ENCODE measurements around the gene USP49.

Gene USP49

DNA sequence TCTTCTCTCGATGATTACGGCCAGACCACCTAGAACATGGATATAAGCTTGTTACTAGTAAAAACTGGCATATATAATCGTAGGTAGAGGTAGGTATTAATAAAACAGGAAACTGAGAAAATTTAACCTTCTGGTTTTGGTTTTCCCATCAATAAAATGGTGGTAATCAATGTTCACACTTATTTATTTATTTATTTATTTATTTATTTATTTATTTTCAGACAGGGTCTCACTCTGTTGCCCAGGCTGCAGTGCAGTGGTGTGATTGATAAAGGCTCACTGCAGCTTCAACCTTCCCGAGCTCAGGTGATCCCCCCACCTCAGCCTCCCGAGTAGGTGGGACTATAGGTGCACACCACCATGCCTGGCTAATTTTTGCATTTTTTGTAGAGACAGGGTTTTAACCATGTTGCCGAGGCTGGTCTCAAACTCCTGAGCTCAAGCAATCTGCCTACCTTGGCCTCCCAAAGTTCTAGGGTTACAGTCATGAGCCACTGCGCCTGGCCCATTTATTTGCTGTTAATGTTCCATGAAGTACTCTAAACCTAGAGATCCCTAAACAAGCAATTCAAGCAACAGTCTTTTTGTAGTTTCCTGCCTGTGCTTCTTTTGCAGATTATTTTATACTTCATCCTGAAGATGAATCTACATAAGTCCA lies 96.1 kb downstream of the USP49 start:
- TF ChIP-seq, protein P1, sequence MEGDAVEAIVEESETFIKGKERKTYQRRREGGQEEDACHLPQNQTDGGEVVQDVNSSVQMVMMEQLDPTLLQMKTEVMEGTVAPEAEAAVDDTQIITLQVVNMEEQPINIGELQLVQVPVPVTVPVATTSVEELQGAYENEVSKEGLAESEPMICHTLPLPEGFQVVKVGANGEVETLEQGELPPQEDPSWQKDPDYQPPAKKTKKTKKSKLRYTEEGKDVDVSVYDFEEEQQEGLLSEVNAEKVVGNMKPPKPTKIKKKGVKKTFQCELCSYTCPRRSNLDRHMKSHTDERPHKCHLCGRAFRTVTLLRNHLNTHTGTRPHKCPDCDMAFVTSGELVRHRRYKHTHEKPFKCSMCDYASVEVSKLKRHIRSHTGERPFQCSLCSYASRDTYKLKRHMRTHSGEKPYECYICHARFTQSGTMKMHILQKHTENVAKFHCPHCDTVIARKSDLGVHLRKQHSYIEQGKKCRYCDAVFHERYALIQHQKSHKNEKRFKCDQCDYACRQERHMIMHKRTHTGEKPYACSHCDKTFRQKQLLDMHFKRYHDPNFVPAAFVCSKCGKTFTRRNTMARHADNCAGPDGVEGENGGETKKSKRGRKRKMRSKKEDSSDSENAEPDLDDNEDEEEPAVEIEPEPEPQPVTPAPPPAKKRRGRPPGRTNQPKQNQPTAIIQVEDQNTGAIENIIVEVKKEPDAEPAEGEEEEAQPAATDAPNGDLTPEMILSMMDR (IDR thresholded peaks at IDR 0.05): no peak

DNA sequence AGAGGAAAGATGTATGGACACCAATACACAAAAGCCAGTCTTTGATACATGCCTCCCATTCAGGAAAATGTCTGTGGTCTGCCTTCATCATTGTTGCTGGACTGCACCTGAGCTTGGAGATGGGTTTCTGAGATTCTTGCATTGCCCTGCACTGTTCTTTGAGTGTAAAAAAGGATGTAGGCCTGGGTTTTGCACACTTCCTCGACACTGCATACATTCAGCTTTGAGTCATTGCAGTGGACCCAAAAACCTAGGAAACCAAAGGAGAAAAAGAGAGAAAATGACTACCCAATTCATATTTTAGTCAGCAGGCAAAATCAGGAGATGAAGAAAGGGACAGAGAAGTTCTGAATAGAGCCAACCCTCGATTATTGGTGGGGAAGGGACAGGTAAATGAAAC lies 98.7 kb downstream of the USP49 start:
- TF ChIP-seq, protein P1 (IDR thresholded peaks at IDR 0.05): no peak

DNA sequence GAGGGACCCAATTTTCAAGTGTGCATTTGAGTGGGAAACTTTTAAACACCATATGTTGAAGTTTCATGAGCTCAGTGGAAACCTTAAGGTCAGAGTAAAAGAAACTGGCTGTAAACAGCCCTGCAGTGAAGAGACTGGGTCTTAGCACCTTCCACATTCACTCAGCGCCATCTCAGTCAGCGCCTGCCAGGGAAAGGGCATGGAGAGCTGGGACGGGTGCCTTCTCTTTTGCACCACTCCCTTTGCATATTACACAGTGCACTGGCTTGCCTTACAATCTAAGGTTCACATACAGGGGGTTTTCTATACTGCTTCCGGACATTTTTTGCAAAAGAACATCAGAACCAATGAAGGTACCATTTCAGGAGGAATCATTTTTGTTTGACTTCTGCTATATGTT lies 103.2 kb downstream of the USP49 start:
- TF ChIP-seq, protein P1 (IDR thresholded peaks at IDR 0.05): no peak

DNA sequence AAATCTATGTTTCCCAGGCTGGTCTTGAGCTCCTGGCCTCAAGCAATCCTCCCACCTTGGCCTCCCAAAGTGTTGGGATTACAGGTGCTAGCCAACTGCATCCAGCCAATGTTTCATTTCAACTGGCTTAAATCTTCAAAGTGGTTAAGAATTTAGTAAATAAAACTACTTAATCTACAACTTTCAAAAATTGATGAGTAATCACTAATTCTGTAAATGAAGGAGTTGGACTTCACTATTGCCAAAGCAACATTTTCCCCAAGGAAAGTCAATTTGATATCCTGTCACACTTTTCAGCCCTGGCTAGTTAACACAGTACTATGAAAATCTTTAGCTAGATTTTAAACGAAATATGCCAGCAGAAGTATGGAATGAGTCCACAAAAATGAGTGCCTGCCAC lies 103.9 kb downstream of the USP49 start:
- TF ChIP-seq, protein P1 (IDR thresholded peaks at IDR 0.05): no peak

DNA sequence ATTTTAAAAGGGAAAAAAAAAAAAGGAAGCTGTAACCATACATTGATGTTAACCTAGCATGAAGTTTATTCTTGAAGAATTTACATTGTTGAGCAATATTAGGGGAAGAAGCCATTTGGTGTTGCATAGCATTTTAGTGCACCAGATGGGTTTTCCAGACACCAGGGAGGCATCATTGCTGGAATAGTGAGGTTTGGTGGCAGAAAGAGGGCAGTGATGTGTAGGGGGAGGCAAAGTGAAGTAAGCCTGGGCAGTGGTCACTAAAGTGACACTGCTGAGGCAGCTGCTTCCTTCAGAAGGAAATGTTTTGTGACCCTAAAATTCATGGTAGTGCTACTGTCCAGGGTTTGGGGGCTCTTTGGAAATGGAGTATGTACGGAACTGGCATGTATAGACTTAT lies 105.1 kb downstream of the USP49 start:
- TF ChIP-seq, protein P1 (IDR thresholded peaks at IDR 0.05): no peak

DNA sequence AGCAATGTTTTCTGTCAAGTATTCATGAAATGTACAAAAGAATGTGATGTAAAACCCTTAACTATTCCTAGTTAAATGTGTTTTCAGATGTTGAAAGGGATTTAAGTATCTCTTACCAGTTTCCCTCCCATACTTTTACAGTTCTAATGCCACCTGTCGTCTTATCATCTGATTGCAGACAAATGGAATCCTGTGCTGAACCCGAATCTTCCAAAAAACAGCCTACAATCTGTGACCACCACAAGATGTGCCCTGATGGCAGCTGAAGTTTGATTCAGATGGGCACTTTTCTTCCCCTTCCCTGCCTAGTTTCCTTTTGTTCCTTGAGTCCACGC lies 105.8 kb downstream of the USP49 start:
- TF ChIP-seq, protein P1 (IDR thresholded peaks at IDR 0.05): no peak

DNA sequence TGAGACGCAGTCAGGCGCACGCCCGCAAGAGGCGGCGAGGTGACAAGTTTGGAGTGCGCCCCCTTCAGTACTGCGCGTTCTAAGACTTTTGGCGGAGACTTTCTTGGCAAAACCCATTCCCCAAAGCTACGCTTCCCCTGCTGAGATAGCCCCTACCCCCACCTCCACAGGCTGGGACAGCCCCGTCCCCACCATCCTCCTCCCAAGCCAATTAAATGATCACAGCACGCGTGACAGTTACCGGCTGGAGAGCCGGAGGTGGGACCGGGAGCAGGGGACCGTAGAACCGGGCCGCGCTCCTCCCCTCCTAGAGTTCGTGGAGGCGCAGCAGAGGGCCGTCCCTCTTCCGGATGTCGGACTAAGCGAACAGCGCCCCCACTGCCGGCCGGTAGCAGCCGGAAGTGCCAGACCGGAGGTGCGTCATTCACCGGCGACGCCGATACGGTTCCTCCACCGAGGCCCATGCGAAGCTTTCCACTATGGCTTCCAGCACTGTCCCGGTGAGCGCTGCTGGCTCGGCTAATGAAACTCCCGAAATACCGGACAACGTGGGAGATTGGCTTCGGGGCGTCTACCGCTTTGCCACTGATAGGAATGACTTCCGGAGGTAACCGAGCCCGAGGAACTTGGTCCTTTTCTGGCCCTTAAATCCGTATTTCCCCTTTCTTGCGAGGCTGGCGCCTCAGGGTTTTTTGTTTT lies 107.8 kb downstream of the USP49 start, which contains the start of gene TOMM6:
Gene TOMM6 (plus strand): TSS at position 476 of the 699 bp plus-strand sequence. CDS start 4 bp downstream, at position 480.
- TF ChIP-seq, protein P1 (IDR thresholded peaks at IDR 0.05): peak; percentile 74
